GM10266 (cell line): ENCODE measurements around the gene ARHGEF26.

Experiments used
- DNase-seq: peaks from one replicate; pipeline ENCODE4 v3.0.0; 2012; ENCODE audit errors: extremely low spot score
- CTCF ChIP-seq: IDR thresholded peaks from 2 replicates; pipeline ENCODE4 v1.5.1; 2012; ENCODE audit warnings: mild to moderate bottlenecking, low read depth; ENCODE audit not compliant: control insufficient read depth, insufficient read depth; ENCODE audit errors: missing control alignments

Gene ARHGEF26

GRCh38 chr3:154229217-154229590 lies 108.0 kb downstream of the ARHGEF26 start:
- no peak for TF ChIP-seq CTCF
- no peak for DNase-seq

- TF ChIP-seq CTCF, result no peak
- DNase-seq, result no peak
Measured at GRCh38 chr3:154235330-154235729, 114.1 kb downstream of the ARHGEF26 start.

- no peak for TF ChIP-seq CTCF
- DNase-seq, result no peak
Measured at GRCh38 chr3:154236331-154236730, 115.1 kb downstream of the ARHGEF26 start.

GRCh38 chr3:154240235-154240634 lies 119.0 kb downstream of the ARHGEF26 start:
- TF ChIP-seq CTCF, result no peak
- no peak for DNase-seq

- TF ChIP-seq CTCF, result no peak
- no peak for DNase-seq
Measured at GRCh38 chr3:154241496-154241895, 120.3 kb downstream of the ARHGEF26 start.

GRCh38 chr3:154242766-154243165 lies 121.6 kb downstream of the ARHGEF26 start:
- DNase-seq, result no peak
- TF ChIP-seq CTCF, result no peak

GRCh38 chr3:154243353-154243752 lies 122.2 kb downstream of the ARHGEF26 start:
- no peak for DNase-seq
- TF ChIP-seq CTCF, result no peak
